GM21526 (cell line): ENCODE data around the gene NF2.

Source experiments
- ATAC-seq: cut with Tn5 transposase; IDR thresholded peaks from one replicate; pipeline ENCODE4 v1.9.1; 2021; ENCODE audit warnings: moderate library complexity; ENCODE audit not compliant: unreplicated experiment, low FRiP score

NF2 gene

DNA sequence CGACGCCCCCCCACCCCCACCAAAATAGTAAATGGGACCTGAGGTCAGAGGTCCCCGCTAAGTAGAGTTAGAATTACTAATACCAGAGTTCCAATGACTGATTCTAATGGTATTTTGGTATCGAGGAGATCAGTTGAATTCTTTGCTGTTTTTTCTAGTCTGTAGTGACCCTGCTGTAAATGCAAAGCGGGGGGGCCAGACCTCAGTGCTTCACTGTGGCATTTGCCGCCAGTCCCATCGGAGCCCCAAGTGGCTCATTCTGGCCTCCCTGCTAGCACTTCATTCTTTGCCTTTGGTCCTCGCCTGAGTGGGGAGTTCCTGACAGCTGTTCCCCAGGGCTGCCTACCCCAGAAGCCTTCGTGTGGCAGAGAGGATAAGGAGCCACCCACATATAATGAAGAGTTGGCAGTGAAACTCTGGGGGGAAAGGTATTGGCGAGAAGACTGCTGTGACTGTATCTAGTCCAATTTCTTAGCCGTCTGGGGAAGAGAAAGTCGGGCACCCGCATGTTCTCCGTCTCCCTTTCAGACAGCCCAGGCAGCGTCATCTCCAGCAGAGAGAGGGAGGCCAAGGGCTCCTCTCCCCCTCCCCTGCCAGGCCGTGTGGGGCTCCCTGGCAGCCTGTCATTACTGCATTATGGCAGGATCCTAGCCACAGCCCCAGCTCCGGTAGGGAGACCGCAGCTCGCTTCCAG is 96.9 kb downstream of the NF2 start:
- ATAC-seq, result no peak

DNA sequence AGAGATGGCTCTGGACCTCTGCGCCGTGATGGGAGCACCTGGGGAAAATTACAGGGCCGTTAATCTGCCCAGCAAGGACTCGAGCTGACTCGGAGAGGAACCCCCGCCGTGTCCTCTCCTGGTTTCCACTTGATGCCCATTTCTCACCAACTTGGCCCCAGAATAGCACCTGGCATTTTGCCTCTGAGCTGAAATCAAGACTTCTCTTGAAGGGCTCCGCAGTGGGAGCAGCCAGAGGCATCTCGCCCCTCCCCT is 97.4 kb downstream of the NF2 start:
- ATAC-seq, result no peak

- no peak for ATAC-seq
Observed at GRCh38 chr22:29701155-29701999, 97.9 kb downstream of the NF2 start.

- ATAC-seq, result no peak
Observed at GRCh38 chr22:29702000-29702930, 98.8 kb downstream of the NF2 start.

- ATAC-seq, result no peak
Observed at GRCh38 chr22:29702931-29703501, 99.6 kb downstream of the NF2 start.

DNA sequence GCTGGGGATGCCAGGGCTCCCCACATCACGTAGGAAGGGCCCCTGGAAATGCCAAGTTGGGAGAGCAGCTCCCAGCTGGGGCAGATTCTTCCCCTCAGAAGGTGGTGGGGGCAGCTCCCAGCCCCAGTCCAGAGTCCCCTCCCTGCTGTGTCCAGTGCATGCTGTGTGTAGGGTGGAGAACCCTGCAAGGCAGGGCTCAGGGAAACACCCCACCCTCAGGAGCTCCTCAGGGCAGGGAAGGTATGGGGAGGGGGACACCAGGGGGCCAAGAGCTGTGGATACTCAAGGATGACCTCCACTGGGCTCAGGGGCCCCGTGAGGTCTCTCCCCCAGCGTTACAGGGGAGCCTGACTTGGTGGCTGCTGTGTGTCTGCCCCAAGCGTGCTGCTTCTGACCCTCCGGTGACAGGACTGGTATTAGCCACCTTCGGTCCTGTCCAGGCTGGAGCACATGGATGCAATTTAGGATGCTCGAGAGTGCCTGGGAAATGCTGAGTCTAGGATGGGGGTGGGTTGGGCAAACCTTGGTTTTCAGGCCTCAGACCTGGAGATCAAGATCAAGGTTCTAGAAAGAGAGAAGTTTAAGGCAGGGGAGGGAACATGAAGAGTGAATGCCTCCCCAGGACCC is 100.2 kb downstream of the NF2 start:
- ATAC-seq, result no peak

DNA sequence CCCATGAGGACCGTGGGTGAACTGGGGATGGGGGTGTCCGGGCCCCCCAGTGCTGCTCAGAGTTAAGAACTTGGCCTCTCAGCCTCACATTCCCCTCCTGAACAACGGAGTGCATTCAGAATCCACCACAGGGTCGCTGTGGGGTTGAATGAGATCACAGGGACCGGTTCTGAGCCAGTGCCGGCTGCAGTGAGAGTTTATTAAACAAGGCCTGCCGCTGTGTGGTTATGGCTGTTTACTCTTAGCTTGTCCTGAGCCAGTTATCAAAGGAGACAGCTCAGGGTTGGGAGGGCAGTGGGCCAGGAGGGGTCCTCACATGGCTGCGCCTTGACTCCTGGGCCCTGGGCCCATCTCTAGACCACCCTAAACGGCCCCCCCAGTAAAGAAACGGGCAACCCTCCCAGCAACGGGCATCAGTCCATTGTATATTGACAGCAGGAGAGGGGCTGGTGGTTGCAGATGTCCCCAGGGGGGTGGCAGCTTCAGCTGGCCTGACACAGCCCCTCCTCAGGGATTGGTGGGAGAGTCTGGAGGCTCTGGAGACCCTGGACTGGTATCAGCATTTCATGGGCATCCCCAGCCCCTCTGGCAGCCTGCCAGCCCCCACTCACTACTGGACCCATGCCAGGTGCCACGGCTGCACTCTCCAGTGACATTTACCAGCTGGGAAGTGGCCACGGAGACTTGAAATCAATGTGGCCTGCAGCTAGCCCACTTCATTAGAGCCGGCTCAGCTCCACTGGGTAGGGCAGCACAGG is 101.3 kb downstream of the NF2 start:
- ATAC-seq, result no peak

DNA sequence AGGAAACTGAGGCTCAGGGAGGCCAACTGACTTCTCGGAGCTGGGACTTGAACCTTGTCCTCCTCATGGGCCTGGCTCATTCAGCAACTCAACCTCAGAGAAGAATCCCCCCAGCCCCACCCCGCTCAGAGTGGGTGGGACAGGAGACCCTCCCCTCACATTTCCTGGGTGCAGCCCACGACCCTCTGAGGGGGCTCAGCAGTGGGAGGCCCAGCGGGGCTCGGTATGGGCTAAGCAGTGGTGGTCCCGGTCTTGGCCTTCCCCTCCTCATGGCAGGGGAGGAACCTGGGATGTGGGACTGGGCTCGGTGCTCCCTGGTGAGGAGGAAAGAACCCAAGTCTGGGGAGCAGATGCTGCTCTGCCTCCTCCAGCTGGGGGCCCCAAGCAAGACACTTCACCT is 102.2 kb downstream of the NF2 start:
- no peak for ATAC-seq

- ATAC-seq, result no peak
Observed at GRCh38 chr22:29706486-29706885, 103.1 kb downstream of the NF2 start.

GRCh38 chr22:29707010-29707409 is 103.6 kb downstream of the NF2 start:
- no peak for ATAC-seq

- no peak for ATAC-seq
Observed at GRCh38 chr22:29707471-29707870, 104.0 kb downstream of the NF2 start.

- ATAC-seq, result no peak
Observed at GRCh38 chr22:29710193-29710592, 106.8 kb downstream of the NF2 start.

DNA sequence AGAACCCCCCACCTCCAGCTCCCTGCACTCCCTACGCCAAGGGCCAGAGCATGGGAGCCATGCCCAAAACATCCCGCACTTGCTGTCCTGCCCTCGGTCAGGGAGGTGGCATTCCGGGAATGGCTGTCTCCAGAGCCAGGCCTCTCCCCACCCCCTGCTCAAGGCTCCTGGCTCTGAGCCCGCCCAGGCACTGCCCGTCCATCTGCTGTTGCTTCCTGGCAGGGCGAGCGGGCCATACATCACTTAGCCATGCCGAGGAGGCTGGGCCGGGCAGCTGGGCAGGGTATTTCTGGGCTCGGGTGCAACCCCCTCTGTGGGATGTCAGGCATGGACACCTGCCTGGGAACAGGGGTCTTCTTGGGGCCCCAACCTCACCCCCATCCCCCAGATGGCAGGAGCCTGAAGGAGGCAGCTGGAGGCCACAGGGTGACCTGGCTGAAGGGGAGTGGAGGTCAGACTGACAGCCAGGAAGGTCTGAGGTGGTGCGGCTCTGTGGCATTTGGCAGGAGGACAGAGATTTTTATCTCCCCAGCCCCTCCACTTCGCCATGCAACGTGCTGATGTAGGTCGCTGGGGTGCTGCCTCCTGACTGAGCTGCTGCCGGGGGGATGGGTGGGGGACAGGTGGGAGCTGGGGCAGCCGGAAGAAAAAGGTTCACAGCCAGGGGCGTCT is 107.6 kb downstream of the NF2 start:
- ATAC-seq, result no peak

DNA sequence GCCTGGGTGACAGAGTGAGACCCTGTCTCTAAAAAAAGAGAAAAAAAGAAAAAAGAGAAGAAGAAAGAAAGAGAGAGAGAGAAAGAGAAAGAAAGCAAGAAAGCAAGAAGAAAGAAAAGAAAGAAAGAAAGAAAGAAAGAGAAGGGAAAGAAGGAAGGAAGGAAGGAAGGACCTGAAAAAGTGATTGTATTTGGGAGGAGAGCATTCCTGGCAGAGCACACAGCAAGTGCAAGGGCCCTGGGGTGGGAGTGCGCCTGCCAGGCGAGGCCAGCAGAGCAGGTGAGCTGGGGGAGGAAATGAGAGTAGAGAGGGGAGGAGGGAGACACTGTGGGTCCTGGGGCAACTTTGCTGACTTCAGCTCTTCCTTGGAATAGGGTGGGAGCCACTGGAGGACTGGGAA is 108.7 kb downstream of the NF2 start:
- ATAC-seq, result no peak

DNA sequence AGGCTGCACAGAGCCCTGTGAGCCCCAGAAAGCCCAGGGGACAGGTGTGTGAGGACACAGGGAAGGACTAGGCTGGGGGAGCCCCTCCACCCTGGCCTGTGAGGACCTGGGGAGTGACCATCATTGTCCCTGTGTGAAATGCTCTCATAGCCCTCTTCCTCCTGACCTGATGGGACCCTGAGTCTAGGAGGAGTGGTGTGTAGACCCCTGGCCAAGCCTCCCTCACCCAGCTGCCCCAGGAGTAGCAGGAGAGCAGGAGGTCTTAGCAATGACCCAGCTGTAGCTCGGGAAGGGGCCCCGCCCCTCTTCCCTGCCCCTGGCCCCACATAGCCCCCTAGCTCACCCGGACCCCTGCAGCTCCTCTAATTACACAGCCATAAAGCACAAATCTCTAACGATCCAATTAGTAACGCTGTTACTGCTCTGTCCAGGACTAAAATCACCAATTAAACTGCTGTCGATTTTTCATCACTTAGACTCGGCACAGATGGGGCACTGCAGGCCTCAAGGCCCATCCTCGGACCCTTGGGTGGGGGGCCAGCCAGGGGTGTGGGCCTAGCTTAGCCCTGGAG is 109.8 kb downstream of the NF2 start:
- no peak for ATAC-seq

DNA sequence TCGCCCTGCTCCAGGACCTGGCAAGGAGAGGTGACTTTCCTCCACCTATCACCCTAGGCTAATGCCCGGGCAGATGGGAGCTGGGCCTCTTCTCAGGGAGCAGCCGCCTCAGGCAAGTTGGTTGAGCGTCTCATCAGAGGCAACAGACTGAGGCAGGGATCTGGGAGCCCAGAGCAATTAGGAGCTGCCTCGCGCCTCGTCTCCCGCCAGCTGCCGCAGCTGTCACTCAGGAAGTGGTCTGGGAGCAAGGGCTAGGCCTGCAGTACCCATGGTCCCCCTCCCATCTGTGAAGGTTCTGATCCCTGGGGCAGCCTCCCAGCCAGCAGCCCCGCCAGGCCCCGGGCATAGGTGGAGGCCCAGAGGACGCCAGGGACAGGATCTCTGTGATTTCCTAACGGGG is 111.8 kb downstream of the NF2 start:
- ATAC-seq, result no peak

GRCh38 chr22:29715705-29716104 is 112.3 kb downstream of the NF2 start:
- ATAC-seq, result no peak

GRCh38 chr22:29716814-29717545 is 113.5 kb downstream of the NF2 start:
- no peak for ATAC-seq
